Astrocyte (in vitro differentiated cells and primary cell): ENCODE measurements around the gene ZMYND8. TPM values are rescaled to one million over a fixed set of nuclear protein-coding genes. Genes with fewer than 3 reads are reported as not detected.

Experiments
- DNase-seq: peaks from one replicate; pipeline ENCODE4 v3.0.0-alpha.2; 2010; ENCODE audit warnings: low read depth
- FAIRE-seq: peaks from 2 replicates; lab custom pipeline; 2011; peaks lifted over from hg19 to GRCh38; lab: Jason Lieb, UNC
- H2AFZ ChIP-seq: 2 replicates; pipeline ENCODE4 v1.6.0; 2012; ENCODE audit warnings: low read depth, low read length, inconsistent platforms
- H3K27ac ChIP-seq: 2 replicates; pipeline ENCODE4 v1.5.1; 2011; ENCODE audit warnings: low read depth, low read length, inconsistent platforms
- H3K27me3 ChIP-seq: 2 replicates; pipeline ENCODE4 v1.6.0; 2011; ENCODE audit warnings: low read length, inconsistent platforms; ENCODE audit not compliant: insufficient read depth
- H3K36me3 ChIP-seq: 2 replicates; pipeline ENCODE4 v1.5.1; 2011; ENCODE audit warnings: low read length, inconsistent platforms; ENCODE audit not compliant: insufficient read depth
- H3K4me1 ChIP-seq: 2 replicates; pipeline ENCODE4 v1.5.1; 2011; ENCODE audit warnings: low read length, inconsistent platforms; ENCODE audit not compliant: insufficient read depth
- H3K4me2 ChIP-seq: 2 replicates; pipeline ENCODE4 v1.6.0; 2012; ENCODE audit warnings: low read length, inconsistent platforms
- H3K4me3 ChIP-seq: 2 replicates; pipeline ENCODE4 v1.5.1; 2011; ENCODE audit warnings: low read depth, mild to moderate bottlenecking, low read length, inconsistent platforms; ENCODE audit not compliant: insufficient read depth
- H3K79me2 ChIP-seq: 2 replicates; pipeline ENCODE4 v1.6.0; 2012; ENCODE audit warnings: mild to moderate bottlenecking, low read length, inconsistent platforms; ENCODE audit not compliant: insufficient read depth
- H3K9ac ChIP-seq: 2 replicates; pipeline ENCODE4 v1.6.0; 2012; ENCODE audit warnings: mild to moderate bottlenecking, low read length, inconsistent platforms
- H3K9me3 ChIP-seq: 2 replicates; pipeline ENCODE4 v1.5.1; 2012; ENCODE audit warnings: low read depth, mild to moderate bottlenecking, low read length, inconsistent platforms; ENCODE audit not compliant: insufficient read depth
- H4K20me1 ChIP-seq: 2 replicates; pipeline ENCODE4 v1.6.0; 2012; ENCODE audit warnings: low read length, inconsistent platforms; ENCODE audit not compliant: insufficient read depth
- H3K27ac Mint-ChIP-seq: one replicate; pipeline ENCODE4 v1.8.0; 2021; ENCODE audit warnings: mild to moderate bottlenecking, mixed read lengths; ENCODE audit not compliant: unreplicated experiment
- H3K27me3 Mint-ChIP-seq: one replicate; pipeline ENCODE4 v1.8.0; 2021; ENCODE audit warnings: low read depth, mixed read lengths; ENCODE audit not compliant: unreplicated experiment
- H3K36me3 Mint-ChIP-seq: one replicate; pipeline ENCODE4 v1.8.0; 2021; ENCODE audit warnings: low read depth, mixed read lengths; ENCODE audit not compliant: unreplicated experiment
- H3K4me1 Mint-ChIP-seq: one replicate; pipeline ENCODE4 v1.8.0; 2021; ENCODE audit warnings: low read depth, mixed read lengths; ENCODE audit not compliant: unreplicated experiment
- H3K4me3 Mint-ChIP-seq: one replicate; pipeline ENCODE4 v1.8.0; 2021; ENCODE audit warnings: mild to moderate bottlenecking, moderate library complexity, mixed read lengths; ENCODE audit not compliant: unreplicated experiment
- H3K9me3 Mint-ChIP-seq: one replicate; pipeline ENCODE4 v1.8.0; 2021; ENCODE audit warnings: mild to moderate bottlenecking, mixed read lengths; ENCODE audit not compliant: unreplicated experiment
- CTCF ChIP-seq: IDR thresholded peaks from 2 replicates; pipeline ENCODE4 v1.5.1; 2011; ENCODE audit warnings: low read depth, mild to moderate bottlenecking, inconsistent platforms, low read length, moderate library complexity; ENCODE audit not compliant: insufficient read depth
- EZH2 ChIP-seq: IDR thresholded peaks from 2 replicates; pipeline ENCODE4 v1.6.1; 2012; ENCODE audit warnings: mild to moderate bottlenecking, low read length, inconsistent platforms; ENCODE audit not compliant: insufficient read depth
- total RNA-seq: library from RNA; stranded (reverse); gene quantifications from 2 replicates; pipeline ENCODE4 v1.2.1, GENCODE V29; 2021

The ZMYND8 gene
- total RNA-seq, 1 donor from 2014 or later = 45.8 TPM

- H4K20me1 ChIP-seq = no peaks in the 10 kb centered on the region
- H3K4me2 ChIP-seq = peak overlapping the region; percentile 37
- H3K27me3 Mint-ChIP-seq = no peaks in the 10 kb centered on the region
- peaks cover 56% of the 10 kb centered on the region for H3K4me1 ChIP-seq
- peaks cover 64% of the 10 kb centered on the region for H3K79me2 ChIP-seq
- H3K36me3 ChIP-seq = peaks cover 6% of the 10 kb centered on the region
- peaks cover 13% of the 10 kb centered on the region for H3K36me3 Mint-ChIP-seq
- H3K9ac ChIP-seq = peak overlapping the region; percentile 73
- peak overlapping the region; percentile 97 for H3K27ac Mint-ChIP-seq
- no peaks in the 10 kb centered on the region for H3K9me3 Mint-ChIP-seq
- no peak overlapping the region for H2AFZ ChIP-seq
- no peaks in the 10 kb centered on the region for H3K27me3 ChIP-seq
- H3K9me3 ChIP-seq = no peaks in the 10 kb centered on the region
- H3K4me3 Mint-ChIP-seq = peak overlapping the region; percentile 51
- TF ChIP-seq EZH2 (no peak), CTCF (no peak)
- FAIRE-seq = no peak
- peaks cover 60% of the 10 kb centered on the region for H3K4me1 Mint-ChIP-seq
- H3K27ac ChIP-seq = peak overlapping the region; percentile 97
- H3K4me3 ChIP-seq = no peak overlapping the region
- peak; percentile 94 for DNase-seq
Observed at GRCh38 chr20:47315339-47316056, 41.0 kb downstream of the ZMYND8 start.

- peaks cover 51% of the 10 kb centered on the region for H3K4me1 ChIP-seq
- H3K79me2 ChIP-seq = peaks cover 64% of the 10 kb centered on the region
- H3K4me3 ChIP-seq = no peak overlapping the region
- peak overlapping the region; percentile 37 for H3K4me2 ChIP-seq
- Mint-ChIP-seq H3K4me1 (peaks cover 60% of the 10 kb centered on the region), H3K27me3 (no peaks in the 10 kb centered on the region), H3K9me3 (no peaks in the 10 kb centered on the region), H3K27ac (peak overlapping the region; percentile 97), H3K36me3 (peaks cover 12% of the 10 kb centered on the region), H3K4me3 (no peak overlapping the region)
- no peaks in the 10 kb centered on the region for H4K20me1 ChIP-seq
- TF ChIP-seq CTCF (no peak), EZH2 (no peak)
- no peaks in the 10 kb centered on the region for H3K9me3 ChIP-seq
- no peak for FAIRE-seq
- DNase-seq = no peak
- H3K9ac ChIP-seq = peak overlapping the region; percentile 73
- H3K27ac ChIP-seq = peak overlapping the region; percentile 97
- no peaks in the 10 kb centered on the region for H3K27me3 ChIP-seq
- H3K36me3 ChIP-seq = peaks cover 7% of the 10 kb centered on the region
- no peak overlapping the region for H2AFZ ChIP-seq
Observed at GRCh38 chr20:47314647-47315338, 41.7 kb downstream of the ZMYND8 start.
